Lung microvascular endothelial cell (primary cell): ENCODE data around the gene KCNQ1OT1. TPM values are rescaled to one million over a fixed set of nuclear protein-coding genes. Genes with fewer than 3 reads are reported as not detected.

Source experiments
- DNase-seq, 2 donors: peaks; one replicate each; pipeline versions ENCODE4 v3.0.0 to v3.0.0-alpha.2; 2010; ENCODE audit warnings: low read depth in 2 of 2
- total RNA-seq: library from RNA; depleted of rRNA; stranded (reverse); fragments of >200 nt; gene quantifications from 2 replicates; pipeline ENCODE4 v1.2.1, GENCODE V29; 2014

Gene KCNQ1OT1
- total RNA-seq, result 0.44 and 0.79 TPM in 2 replicates

- DNase-seq, result peak; percentile 93 to 95
These were observed at the start of gene KCNQ1OT1 for GRCh38 chr11:2699531-2700414. Gene KCNQ1OT1, minus strand, starts transcription at chr11:2699994.

DNA sequence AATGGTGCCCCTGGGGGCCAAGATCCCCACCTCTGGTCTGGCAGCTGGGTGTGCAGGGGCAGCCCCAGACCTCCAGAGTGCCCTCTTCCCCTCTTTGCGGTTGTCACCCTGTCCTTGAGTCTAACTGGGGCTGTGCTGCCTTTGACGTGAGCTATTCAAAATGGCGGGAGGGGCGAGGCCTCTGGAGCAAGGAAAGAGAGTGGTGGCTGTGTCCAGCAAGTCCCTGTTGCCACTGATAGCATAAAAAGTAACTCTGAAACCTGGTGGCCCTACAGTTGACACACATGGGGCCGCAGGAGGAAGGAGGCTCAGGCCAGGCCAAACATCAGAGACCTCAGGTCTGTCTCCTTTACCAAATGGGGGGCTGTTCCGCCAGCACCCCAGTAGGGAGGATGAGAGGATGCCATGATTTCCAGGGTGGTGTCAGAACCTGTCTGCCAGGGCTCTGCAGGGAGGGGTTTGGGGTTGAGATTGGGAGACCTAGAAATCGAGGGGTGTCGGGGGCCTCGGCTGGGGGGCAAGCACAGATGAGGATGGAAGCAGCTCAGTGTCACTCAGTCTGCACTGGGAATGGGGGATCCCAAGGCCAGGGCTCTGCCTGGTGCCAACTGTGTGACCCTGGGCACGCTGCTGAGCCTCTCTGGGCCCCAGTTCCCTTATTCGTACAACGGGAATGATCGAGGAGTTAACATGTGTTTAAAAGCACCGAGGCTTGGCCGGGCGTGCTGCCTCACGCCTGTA lies 49.2 kb upstream of the KCNQ1OT1 start:
- no peak for DNase-seq

- DNase-seq, result no peak
These were observed 48.4 kb upstream of the KCNQ1OT1 start for GRCh38 chr11:2748061-2748813.

GRCh38 chr11:2747248-2748027 lies 47.6 kb upstream of the KCNQ1OT1 start:
- no peak for DNase-seq

DNA sequence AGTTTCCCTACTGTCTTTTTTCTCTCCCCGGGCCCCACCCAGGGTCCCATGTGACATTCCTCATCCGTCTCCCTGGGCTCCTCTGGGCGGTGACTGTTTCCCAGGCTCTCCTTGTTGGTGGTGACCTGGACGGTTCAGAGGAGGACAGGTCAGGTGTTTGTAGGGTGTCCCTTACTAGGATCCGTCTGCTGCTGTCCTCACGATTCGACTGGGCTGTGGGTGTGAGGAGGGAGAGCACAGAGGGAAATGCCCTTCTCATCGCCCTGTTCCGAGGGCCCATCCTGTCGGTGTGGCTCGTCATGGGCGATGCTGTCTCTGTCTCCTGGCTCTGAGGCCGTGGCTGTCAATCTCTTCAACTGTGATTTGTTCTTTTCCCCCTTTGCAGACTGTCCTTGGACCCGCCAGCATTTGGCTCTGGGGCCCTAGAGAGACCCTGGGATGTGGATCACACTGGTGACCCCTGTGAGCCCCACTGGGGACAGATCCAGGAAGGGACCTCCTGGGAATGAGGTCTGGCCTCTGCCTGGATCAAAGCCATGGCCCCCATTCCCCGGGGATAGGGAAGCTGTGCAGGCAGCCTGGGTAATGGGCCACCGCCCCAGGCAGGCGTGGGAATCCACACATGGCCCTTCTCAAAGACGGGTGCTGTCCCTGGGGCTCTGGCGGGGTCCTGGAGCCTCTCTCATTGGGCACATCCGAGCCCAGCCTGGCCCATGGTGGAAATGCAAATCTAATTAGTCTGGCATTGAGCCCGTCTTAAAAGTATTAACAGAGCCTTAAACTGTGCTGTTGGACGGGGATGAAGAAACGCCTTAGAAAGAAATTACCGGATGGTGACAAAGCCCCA lies 46.8 kb upstream of the KCNQ1OT1 start:
- DNase-seq, result no peak

GRCh38 chr11:2745511-2745910 lies 45.7 kb upstream of the KCNQ1OT1 start:
- no peak for DNase-seq

- DNase-seq, result no peak
These were observed 44.4 kb upstream of the KCNQ1OT1 start for GRCh38 chr11:2744166-2744565.

GRCh38 chr11:2743427-2744110 lies 43.8 kb upstream of the KCNQ1OT1 start:
- no peak for DNase-seq

DNA sequence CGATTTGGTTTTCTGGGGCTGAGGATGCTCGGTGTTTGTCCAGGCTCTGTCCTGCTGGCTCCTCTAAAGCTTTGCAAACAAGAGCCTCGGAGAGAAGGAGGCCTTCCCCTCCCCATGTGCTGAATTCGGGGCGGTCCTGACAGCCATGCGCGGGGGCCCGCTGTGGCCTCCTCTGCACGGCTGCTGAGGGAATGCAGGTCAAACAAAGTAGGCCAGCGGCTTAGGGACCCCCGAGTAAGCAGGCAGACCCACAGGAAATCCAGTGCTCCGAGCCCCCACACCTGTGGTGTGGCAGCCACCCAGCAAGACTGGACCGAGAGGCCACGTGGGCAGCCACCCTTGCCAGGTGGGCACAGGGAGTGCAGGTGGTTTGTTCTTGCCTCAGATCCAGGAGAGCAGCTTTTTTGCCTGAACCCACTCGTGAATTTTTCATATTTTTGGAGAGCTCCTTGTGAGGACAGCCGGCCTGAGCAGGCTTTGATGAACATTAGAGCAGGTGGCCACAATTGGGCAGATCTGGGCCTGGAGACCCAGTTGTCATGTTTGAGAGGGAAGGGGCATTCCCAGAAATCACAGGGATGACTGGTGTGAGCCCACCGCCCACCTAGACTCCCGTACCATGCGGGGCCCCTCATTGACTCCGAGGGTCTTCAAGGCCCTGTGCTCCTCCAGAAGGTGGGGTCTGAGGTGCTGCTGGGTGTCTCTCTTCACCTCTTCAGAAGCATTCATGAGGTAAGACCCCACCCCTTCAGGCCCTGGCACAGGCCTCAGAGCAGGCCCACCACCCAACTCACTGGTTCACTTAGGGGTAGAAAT lies 43.0 kb upstream of the KCNQ1OT1 start:
- DNase-seq, result no peak

GRCh38 chr11:2742201-2742600 lies 42.4 kb upstream of the KCNQ1OT1 start:
- no peak for DNase-seq

GRCh38 chr11:2741377-2742131 lies 41.8 kb upstream of the KCNQ1OT1 start:
- no peak for DNase-seq

GRCh38 chr11:2741006-2741376 lies 41.2 kb upstream of the KCNQ1OT1 start:
- no peak for DNase-seq

- DNase-seq, result no peak
These were observed 40.6 kb upstream of the KCNQ1OT1 start for GRCh38 chr11:2740275-2740940.

DNA sequence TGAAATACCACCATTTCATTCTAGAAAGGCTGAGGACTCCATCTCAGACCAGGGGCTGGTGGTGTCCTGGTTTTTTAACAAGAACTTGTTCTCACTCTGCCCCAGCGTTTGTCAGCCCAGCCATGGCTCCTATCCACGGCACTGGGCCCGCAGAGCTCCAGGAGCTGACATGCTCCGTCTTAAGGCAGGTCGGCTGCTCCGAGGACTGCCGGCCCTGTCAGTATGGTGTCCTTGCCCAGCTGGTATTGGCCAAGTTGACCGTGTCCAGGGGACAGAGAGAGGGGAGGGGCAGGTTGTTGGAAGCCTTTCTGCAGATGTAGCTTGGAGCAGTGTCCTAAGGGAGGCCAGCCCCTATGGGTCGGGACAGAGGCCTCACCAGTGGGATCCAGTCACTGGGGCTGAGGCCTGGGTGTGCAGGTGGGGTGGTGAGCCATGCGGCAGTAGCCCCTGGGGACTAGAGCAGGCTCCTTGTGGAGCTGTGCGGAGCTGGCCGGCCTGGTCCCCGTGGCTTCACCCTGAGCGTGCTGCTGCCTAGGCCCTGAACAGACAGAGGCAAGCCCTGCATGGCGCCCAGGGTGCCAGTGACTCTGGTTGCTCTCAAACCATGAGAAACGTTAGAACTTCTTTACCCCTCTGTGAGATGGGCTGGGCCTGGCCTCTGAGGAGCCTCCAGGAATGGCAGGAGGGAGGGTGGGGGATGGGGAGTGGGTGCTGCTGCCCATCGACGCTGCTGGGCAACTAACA lies 39.9 kb upstream of the KCNQ1OT1 start:
- no peak for DNase-seq

DNA sequence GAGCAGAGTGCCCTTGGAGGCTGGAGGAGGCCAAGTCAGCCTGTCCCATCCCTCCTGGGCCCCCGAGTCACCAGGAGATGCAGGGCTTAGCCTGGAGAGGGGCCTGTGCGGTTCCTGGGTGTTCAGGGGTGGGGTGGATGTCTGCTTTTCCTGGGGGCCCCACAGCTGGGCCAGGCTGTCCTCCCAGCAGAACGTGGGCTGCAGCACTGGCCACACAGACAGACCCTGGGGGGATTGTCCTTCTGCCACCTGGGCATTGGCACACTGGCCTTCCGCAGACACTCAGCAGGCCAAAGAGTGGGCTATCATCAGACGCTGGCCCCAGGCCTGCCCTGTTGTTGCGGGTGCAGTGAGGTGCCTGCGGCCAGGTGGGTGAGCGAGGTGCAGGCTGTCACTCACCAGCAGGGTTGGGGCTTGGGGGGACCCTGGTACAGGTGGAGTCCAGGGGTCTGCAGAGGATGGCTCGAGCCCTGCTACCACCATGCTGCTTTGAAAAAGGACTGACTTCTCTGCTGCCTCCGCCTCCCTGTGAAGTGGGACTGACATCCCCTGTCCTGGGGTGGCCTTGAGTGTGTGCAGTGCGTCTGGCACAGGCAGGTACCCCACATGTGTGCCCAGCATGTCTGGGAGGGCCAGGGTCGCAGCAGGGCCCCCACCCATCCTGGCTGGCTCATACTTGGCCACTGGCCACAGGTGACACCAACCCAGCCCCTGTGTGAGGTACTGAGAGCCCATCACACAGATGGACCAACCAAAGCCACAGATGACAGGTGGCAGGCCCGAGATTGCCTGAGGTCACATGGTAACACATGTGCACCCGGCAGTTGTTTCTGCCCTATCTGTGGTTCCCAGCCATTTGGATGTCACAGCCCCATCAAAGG lies 39.0 kb upstream of the KCNQ1OT1 start:
- DNase-seq, result no peak

- DNase-seq, result no peak
These were observed 38.1 kb upstream of the KCNQ1OT1 start for GRCh38 chr11:2737866-2738265.
